K562 (cell line): ENCODE data around the gene LACTBL1. TPM values are rescaled to one million over a fixed set of nuclear protein-coding genes. Genes with fewer than 3 reads are reported as not detected.

Experiments
- HDAC2 ChIP-seq: fragments of 450-650 bp; IDR thresholded peaks from 2 replicates; pipeline ENCODE4 v1.6.1; 2016; ENCODE audit warnings: mild to moderate bottlenecking
- MAZ ChIP-seq, 2 experiments: fragments of 450-650 bp in 1 of 2; sonication (generic) in 1 of 2; formaldehyde crosslinking; IDR thresholded peaks in 1 of 2; conservative IDR thresholded peaks in 1 of 2; 2 replicates each; pipeline versions ENCODE4 v1.4.0 to v1.5.0; 2020; ENCODE audit warnings: mild to moderate bottlenecking in 1 of 2, missing genetic modification reagents in 1 of 2
- NR2C1 ChIP-seq, 2 experiments: fragments of 450-650 bp; IDR thresholded peaks; 2 replicates each; pipeline ENCODE4 v1.6.1; 2017; ENCODE audit warnings: mild to moderate bottlenecking in 2 of 2, antibody characterized with exemption in 1 of 2, inconsistent platforms in 1 of 2, missing compliant biosample characterization in 1 of 2, missing genetic modification characterization in 1 of 2
- NUFIP1 ChIP-seq: fragments of 450-650 bp; IDR thresholded peaks from 2 replicates; pipeline ENCODE4 v1.6.1; 2018; ENCODE audit not compliant: partially characterized antibody
- PCBP1 ChIP-seq: fragments of 200-400 bp; formaldehyde crosslinking; IDR thresholded peaks from 2 replicates; pipeline ENCODE4 v1.6.1; 2018; ENCODE audit warnings: mild to moderate bottlenecking, low read depth, low read length; ENCODE audit not compliant: poor library complexity, severe bottlenecking
- TCF3 ChIP-seq: sonication (generic); formaldehyde crosslinking; IDR thresholded peaks from 2 replicates; pipeline ENCODE4 v1.4.0; 2020; ENCODE audit warnings: mild to moderate bottlenecking, missing genetic modification reagents
- XRCC5 ChIP-seq: fragments of 200-400 bp; formaldehyde crosslinking; IDR thresholded peaks from 2 replicates; pipeline ENCODE4 v1.6.1; 2017; ENCODE audit warnings: low read depth, mild to moderate bottlenecking, low read length
- polyA plus RNA-seq, 8 experiments: library from polyadenylated mRNA; depleted of rRNA in 4 of 8; stranded (reverse) in 5 of 8; unstranded in 3 of 8; fragments of >200 nt; fragmentation: Nextera tagmentation in 2 of 8; fragmentation: Illumina TruSeq in 1 of 8; extraction: Ambion mirVana in 2 of 8; extraction: Trizol in 1 of 8; gene quantifications; 2 replicates each; pipeline versions ENCODE4 v1.2.1 to v1.2.3, GENCODE V29; 2011 to 2014; ENCODE audit warnings: inconsistent platforms in 1 of 8, missing spikeins in 1 of 8
- total RNA-seq, 7 experiments: library from RNA; depleted of rRNA in 6 of 7; stranded (reverse); fragments of >200 nt in 6 of 7; fragmentation: Illumina TruSeq in 2 of 7; extraction: Trizol in 2 of 7; gene quantifications; 2 replicates each; pipeline versions ENCODE4 v1.2.1 to v1.2.3, GENCODE V29; 2011 to 2021; ENCODE audit warnings: low replicate concordance in 1 of 7
- TF ChIP-seq, protein P1 (sequence below), 2 experiments: fragments of 450-650 bp; IDR thresholded peaks; 2 replicates each; pipeline ENCODE4 v1.6.1; 2016; ENCODE audit warnings: mild to moderate bottlenecking in 2 of 2, borderline replicate concordance in 1 of 2, low read depth in 1 of 2, moderate library complexity in 1 of 2
- TF ChIP-seq, protein P2 (sequence below): IDR thresholded peaks from 2 replicates; pipeline ENCODE4 v1.6.1; 2011; ENCODE audit warnings: borderline replicate concordance, low read depth, mild to moderate bottlenecking, moderate library complexity, low read length; ENCODE audit not compliant: insufficient read depth, poor library complexity, severe bottlenecking
- TF ChIP-seq, protein P3 (sequence below): fragments of 250-450 bp; sonication (Bioruptor Pico); IDR thresholded peaks from 2 replicates; pipeline ENCODE4 v1.4.0; 2020; ENCODE audit warnings: mild to moderate bottlenecking, moderate library complexity, borderline replicate concordance

Gene LACTBL1
- total and polyA plus RNA-seq, 9 of the 15 experiments (the other 6 are each of a cell fraction or from before 2014, with no cell fraction given): not detected

DNA sequence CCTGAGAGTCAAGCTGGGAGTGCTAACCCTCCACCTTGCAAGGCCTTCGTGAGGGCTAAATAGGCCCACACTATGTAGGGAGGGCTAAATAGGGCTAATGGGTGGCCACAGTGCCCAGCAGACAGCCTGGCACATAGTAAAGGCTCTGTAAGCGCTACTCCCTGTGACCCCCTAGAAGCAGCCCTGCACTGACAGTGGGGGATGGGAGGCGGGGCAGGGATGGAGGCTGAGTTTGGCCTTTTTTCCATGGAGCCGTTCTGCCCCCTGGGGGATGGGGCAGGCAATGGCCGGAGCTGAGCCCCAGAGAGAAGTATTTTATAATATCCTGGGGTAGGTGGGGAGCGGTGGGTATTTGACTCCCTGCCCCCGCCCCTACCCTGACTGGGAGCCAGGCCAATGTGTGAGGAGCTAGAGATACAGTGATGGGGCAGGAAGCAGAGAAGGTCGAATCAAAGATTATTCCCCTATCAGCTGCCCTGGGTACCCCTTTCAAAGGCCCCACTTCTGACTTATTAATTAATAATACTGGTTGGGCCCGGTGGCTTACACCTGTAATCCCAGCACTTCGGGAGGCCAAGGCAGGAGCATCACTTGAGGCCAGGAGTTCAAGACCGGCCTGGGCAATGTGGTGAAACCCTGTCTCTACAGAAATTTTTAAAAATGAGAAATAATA, 42.3 kb downstream of the LACTBL1 start (continued):
- TF ChIP-seq, protein P1, sequence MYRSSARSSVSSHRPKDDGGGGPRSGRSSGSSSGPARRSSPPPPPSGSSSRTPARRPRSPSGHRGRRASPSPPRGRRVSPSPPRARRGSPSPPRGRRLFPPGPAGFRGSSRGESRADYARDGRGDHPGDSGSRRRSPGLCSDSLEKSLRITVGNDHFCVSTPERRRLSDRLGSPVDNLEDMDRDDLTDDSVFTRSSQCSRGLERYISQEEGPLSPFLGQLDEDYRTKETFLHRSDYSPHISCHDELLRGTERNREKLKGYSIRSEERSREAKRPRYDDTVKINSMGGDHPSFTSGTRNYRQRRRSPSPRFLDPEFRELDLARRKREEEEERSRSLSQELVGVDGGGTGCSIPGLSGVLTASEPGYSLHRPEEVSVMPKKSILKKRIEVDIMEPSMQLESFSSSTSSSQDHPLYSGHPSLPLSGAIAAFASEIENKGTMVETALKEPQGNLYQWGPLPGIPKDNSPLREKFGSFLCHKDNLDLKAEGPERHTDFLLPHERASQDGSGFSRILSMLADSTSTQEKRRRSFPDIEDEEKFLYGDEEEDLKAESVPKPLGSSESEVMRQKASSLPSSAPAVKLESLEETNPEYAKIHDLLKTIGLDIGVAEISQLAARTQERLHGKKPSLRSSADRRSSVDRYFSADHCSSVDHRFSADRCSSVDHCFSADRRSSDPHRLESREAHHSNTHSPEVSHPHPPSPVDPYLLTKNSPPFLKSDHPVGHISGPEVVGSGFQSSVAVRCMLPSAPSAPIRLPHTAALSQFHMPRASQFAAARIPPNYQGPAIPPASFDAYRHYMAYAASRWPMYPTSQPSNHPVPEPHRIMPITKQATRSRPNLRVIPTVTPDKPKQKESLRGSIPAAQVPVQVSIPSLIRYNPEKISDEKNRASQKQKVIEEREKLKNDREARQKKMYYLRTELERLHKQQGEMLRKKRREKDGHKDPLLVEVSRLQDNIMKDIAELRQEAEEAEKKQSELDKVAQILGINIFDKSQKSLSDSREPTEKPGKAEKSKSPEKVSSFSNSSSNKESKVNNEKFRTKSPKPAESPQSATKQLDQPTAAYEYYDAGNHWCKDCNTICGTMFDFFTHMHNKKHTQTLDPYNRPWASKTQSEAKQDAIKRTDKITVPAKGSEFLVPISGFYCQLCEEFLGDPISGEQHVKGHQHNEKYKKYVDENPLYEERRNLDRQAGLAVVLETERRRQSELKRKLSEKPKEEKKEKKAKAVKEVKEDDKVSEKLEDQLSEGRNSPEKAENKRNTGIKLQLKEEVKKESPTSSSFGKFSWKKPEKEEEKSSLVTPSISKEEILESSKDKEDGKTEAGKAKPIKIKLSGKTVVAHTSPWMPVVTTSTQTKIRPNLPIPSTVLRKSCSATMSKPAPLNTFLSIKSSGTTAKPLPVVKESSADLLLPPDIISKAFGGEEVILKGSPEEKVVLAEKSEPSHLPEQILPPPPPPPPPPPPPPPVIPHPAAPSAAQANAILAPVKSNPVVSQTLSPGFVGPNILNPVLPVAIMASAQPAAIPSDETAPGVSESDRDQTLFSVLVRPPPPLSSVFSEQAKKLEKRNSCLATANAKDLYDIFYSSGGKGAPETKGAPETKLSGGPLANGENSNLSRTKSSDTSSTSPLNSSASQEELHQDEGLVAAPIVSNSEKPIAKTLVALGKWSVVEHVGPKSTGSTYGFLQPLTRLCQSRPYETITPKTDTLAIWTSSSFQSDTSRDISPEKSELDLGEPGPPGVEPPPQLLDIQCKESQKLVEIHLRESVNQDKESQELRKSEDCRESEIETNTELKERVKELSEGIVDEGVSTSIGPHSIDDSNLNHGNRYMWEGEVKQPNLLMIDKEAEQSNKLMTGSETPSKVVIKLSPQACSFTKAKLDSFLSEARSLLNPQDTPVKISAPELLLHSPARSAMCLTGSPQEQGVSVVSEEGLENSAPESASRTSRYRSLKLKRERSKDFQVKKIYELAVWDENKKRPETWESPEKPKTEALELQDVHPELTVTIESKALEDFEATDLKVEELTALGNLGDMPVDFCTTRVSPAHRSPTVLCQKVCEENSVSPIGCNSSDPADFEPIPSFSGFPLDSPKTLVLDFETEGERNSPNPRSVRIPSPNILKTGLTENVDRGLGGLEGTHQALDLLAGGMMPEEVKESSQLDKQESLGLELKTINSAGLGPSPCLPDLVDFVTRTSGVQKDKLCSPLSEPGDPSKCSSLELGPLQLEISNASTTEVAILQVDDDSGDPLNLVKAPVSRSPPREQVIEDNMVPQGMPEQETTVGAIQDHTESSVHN (IDR thresholded peaks at IDR 0.05; ENCODE audit: borderline replicate concordance in 1 of 2, low read depth in 1 of 2): no peak
- TF ChIP-seq TCF3 (CRISPR knock-in tag) (no peak), XRCC5 (peak; percentile 24; the same call in 1 of the 2 replicates), MAZ (CRISPR knock-in tag; conservative IDR thresholded peaks at IDR 0.05 in 1 of 2, IDR thresholded peaks at IDR 0.05 in 1 of 2) (0 out of 4 replicates have a peak, but pooled peaks have one; percentile 25 to 32), PCBP1 (no peak), HDAC2 (no peak), NR2C1 (IDR thresholded peaks at IDR 0.05) (no peak), NR2C1 (tag; IDR thresholded peaks at IDR 0.05) (no peak), NUFIP1 (no peak)
- TF ChIP-seq, protein P2, sequence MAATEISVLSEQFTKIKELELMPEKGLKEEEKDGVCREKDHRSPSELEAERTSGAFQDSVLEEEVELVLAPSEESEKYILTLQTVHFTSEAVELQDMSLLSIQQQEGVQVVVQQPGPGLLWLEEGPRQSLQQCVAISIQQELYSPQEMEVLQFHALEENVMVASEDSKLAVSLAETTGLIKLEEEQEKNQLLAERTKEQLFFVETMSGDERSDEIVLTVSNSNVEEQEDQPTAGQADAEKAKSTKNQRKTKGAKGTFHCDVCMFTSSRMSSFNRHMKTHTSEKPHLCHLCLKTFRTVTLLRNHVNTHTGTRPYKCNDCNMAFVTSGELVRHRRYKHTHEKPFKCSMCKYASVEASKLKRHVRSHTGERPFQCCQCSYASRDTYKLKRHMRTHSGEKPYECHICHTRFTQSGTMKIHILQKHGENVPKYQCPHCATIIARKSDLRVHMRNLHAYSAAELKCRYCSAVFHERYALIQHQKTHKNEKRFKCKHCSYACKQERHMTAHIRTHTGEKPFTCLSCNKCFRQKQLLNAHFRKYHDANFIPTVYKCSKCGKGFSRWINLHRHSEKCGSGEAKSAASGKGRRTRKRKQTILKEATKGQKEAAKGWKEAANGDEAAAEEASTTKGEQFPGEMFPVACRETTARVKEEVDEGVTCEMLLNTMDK: peak; percentile 83
- TF ChIP-seq, protein P3, sequence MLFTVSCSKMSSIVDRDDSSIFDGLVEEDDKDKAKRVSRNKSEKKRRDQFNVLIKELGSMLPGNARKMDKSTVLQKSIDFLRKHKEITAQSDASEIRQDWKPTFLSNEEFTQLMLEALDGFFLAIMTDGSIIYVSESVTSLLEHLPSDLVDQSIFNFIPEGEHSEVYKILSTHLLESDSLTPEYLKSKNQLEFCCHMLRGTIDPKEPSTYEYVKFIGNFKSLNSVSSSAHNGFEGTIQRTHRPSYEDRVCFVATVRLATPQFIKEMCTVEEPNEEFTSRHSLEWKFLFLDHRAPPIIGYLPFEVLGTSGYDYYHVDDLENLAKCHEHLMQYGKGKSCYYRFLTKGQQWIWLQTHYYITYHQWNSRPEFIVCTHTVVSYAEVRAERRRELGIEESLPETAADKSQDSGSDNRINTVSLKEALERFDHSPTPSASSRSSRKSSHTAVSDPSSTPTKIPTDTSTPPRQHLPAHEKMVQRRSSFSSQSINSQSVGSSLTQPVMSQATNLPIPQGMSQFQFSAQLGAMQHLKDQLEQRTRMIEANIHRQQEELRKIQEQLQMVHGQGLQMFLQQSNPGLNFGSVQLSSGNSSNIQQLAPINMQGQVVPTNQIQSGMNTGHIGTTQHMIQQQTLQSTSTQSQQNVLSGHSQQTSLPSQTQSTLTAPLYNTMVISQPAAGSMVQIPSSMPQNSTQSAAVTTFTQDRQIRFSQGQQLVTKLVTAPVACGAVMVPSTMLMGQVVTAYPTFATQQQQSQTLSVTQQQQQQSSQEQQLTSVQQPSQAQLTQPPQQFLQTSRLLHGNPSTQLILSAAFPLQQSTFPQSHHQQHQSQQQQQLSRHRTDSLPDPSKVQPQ (CRISPR knock-in tag): no peak
